ENCODE measurements around the gene ZNF385B.

GRCh38 chr2:179455824-179456223 lies 405.6 kb downstream of the ZNF385B start:
- TF ChIP-seq MYC (IDR thresholded peaks at IDR 0.05; ENCODE audit: low read depth, low read length) (no peak), POLR2A (IDR thresholded peaks at IDR 0.05; ENCODE audit: extremely low read depth, insufficient read length) (no peak), CTCF (IDR thresholded peaks at IDR 0.05; ENCODE audit: low read depth, low read length) (no peak)

Data from NB4 (cell line).